Gastrocnemius medialis (tissue), 4 donors: Measurements from ENCODE around the gene CYP27A1. TPM values are rescaled to one million over a fixed set of nuclear protein-coding genes. Genes with fewer than 3 reads are reported as not detected.

Experiments used
- ATAC-seq, 2 donors: fragments of 150-250 bp; one replicate each; pipeline ENCODE4 v1.9.1; 2016
- DNase-seq, 2 donors: peaks; one replicate each; pipeline ENCODE4 v3.0.0-alpha.2; 2019
- H3K27ac ChIP-seq, 4 donors: fragments of 200-600 bp; sonication (generic); 1 replicate in 1 of 4; 2 replicates in 3 of 4; pipeline ENCODE4 v1.5.1; 2016 to 2018; ENCODE audit warnings: mild to moderate bottlenecking in 2 of 4, moderate library complexity in 1 of 4
- H3K27me3 ChIP-seq, 3 donors: fragments of 200-600 bp; sonication (generic) in 2 of 3; 1 replicate in 1 of 3; 2 replicates in 2 of 3; pipeline versions ENCODE4 v1.5.1 to v1.6.0; 2016 to 2019; ENCODE audit warnings: mild to moderate bottlenecking in 1 of 3, moderate library complexity in 1 of 3
- H3K36me3 ChIP-seq, 2 donors: fragments of 200-600 bp; sonication (generic) in 1 of 2; one replicate each; pipeline ENCODE4 v1.5.1; 2017 to 2018
- H3K4me1 ChIP-seq, 2 donors: fragments of 200-600 bp; sonication (generic) in 1 of 2; one replicate each; pipeline ENCODE4 v1.5.1; 2016 to 2017; ENCODE audit warnings: mild to moderate bottlenecking in 2 of 2
- H3K4me3 ChIP-seq, 4 donors: fragments of 200-600 bp; sonication (generic) in 3 of 4; 1 replicate in 1 of 4; 2 replicates in 3 of 4; pipeline ENCODE4 v1.5.1; 2016 to 2019; ENCODE audit warnings: mild to moderate bottlenecking in 2 of 4
- H3K9me3 ChIP-seq, 3 donors: fragments of 200-600 bp; sonication (generic) in 2 of 3; 1 replicate in 1 of 3; 2 replicates in 2 of 3; pipeline ENCODE4 v1.5.1; 2016 to 2019
- CTCF ChIP-seq, 5 experiments: fragments of 450-650 bp in 3 of 5; fragments of 200-600 bp in 2 of 5; sonication (generic) in 2 of 5; IDR thresholded peaks in 4 of 5; conservative IDR thresholded peaks in 1 of 5; 1 replicate in 4 of 5; 2 replicates in 1 of 5; pipeline ENCODE4 v1.5.1; 2016 to 2019; ENCODE audit warnings: antibody characterized with exemption in 5 of 5, mild to moderate bottlenecking in 3 of 5, moderate library complexity in 3 of 5
- POLR2A ChIP-seq, 2 donors: fragments of 450-650 bp; IDR thresholded peaks; one replicate each; pipeline ENCODE4 v1.6.1; 2017; ENCODE audit warnings: antibody characterized with exemption in 2 of 2, mild to moderate bottlenecking in 2 of 2, moderate library complexity in 2 of 2
- in situ Hi-C, 4 donors: fragments of 200-750 bp; cut with MboI; loops; one replicate each; pipeline versions ENCODE4 v1.15.0 to v1.8.0; 2017; ENCODE audit warnings: low sequenced_read_pairs in 4 of 4
- intact Hi-C: fragments of 100-400 bp; cut with DNase I; formaldehyde crosslinking; loops from one replicate; pipeline ENCODE4 v1.15.1; 2023; ENCODE audit warnings: low total_unique reads
- total RNA-seq, 4 donors: library from RNA; depleted of rRNA; stranded (reverse); fragments of >200 nt; gene quantifications; one replicate each; pipeline versions ENCODE4 v1.1.0 to v1.2.3, GENCODE V29; 2016

Gene CYP27A1
- total RNA-seq: 10 to 100 TPM; 17.9 to 56.3 (median 26.8) TPM

- H3K9me3 ChIP-seq: no peaks in the 10 kb centered on the region
- H3K36me3 ChIP-seq: no peaks in the 10 kb centered on the region
- DNase-seq (peak; percentile 24 to 38), ATAC-seq (peak; percentile 65 to 81)
- intact Hi-C loops: loop anchor here (5.0 kb wide), 2 partner anchors 65 to 70 kb away; partner anchors contain the start of gene TTLL4
- H3K27me3 ChIP-seq: no peaks in the 10 kb centered on the region
- in situ Hi-C loops: loop anchor here in 2 of 4 donors (10.0 kb wide), 2 partner anchors 53 to 67 kb away; partner anchors contain the start of genes PRKAG3 (in 1 of the 2) and TTLL4 (in 1 of the 2)
- H3K4me3 ChIP-seq: peak within 1 kb of the TSS; percentile 75 to 82 (median 78)
- peaks cover 21 to 22% of the 10 kb centered on the region in 2 donors for H3K4me1 ChIP-seq
- TF ChIP-seq POLR2A (IDR thresholded peaks at IDR 0.05): peak; percentile 29 to 52
- TF ChIP-seq CTCF (IDR thresholded peaks at IDR 0.05 in 4 of 5, conservative IDR thresholded peaks at IDR 0.05 in 1 of 5): no peak
- H3K27ac ChIP-seq: peak within 1 kb of the TSS; percentile 84 to 89 (median 86)
These were observed at the start of gene CYP27A1 for GRCh38 chr2:218781691-218782527. TSS of gene CYP27A1 (plus strand) at chr2:218782147. CDS start at chr2:218782183, 36 bp downstream.

- no peak for ATAC-seq
These were observed 49.2 kb upstream of the CYP27A1 start for GRCh38 chr2:218732761-218733158.

GRCh38 chr2:218733171-218734021, 48.6 kb upstream of the CYP27A1 start:
- peak in 1 of 2 donors; percentile 46 for DNase-seq

More at GRCh38 chr2:218732761-218733158, 49.2 kb upstream of the CYP27A1 start:
- peaks cover 0 to 7% of the 10 kb centered on the region in 2 donors for H3K4me1 ChIP-seq
- no peaks in the 10 kb centered on the region for H3K9me3 ChIP-seq
- in situ Hi-C loops: no loop called here
- no peak for DNase-seq
- H3K36me3 ChIP-seq: peaks cover 0 to 4% of the 10 kb centered on the region in 2 donors
- intact Hi-C loops: loop anchor here (5.0 kb wide), 1 partner anchor 45 kb away; no protein-coding TSS in a partner anchor
- H3K27me3 ChIP-seq: no peaks in the 10 kb centered on the region
- H3K4me3 ChIP-seq: no peak overlapping the region
- no peak for TF ChIP-seq POLR2A (IDR thresholded peaks at IDR 0.05)
- TF ChIP-seq CTCF (IDR thresholded peaks at IDR 0.05 in 4 of 5, conservative IDR thresholded peaks at IDR 0.05 in 1 of 5): no peak
- peak overlapping the region in 1 of 4 donors; percentile 42 for H3K27ac ChIP-seq

More at GRCh38 chr2:218733171-218734021, 48.6 kb upstream of the CYP27A1 start:
- Histone ChIP-seq H3K27me3 (no peaks in the 10 kb centered on the region), H3K27ac (peak overlapping the region in 1 of 4 donors; percentile 28), H3K9me3 (no peaks in the 10 kb centered on the region), H3K4me1 (peaks cover 0 to 7% of the 10 kb centered on the region in 2 donors), H3K36me3 (peaks cover 0 to 10% of the 10 kb centered on the region in 2 donors), H3K4me3 (no peak overlapping the region)
- in situ Hi-C loops: no loop called here
- intact Hi-C loops: loop anchor here (5.0 kb wide), 1 partner anchor 44 kb away; no protein-coding TSS in a partner anchor
- TF ChIP-seq POLR2A (IDR thresholded peaks at IDR 0.05) (peak in 1 of 2 donors; percentile 8), CTCF (IDR thresholded peaks at IDR 0.05 in 4 of 5, conservative IDR thresholded peaks at IDR 0.05 in 1 of 5) (no peak)
- ATAC-seq: peak; percentile 38 to 64
